Heart left ventricle (tissue), 13 donors: Measurements from ENCODE around the gene DNAAF5.

Experiments
- CTCF ChIP-seq, 12 donors: fragments of 200-600 bp; sonication (generic) in 4 of 12; IDR thresholded peaks; one replicate each; pipeline versions ENCODE4 v1.5.0 to v1.8.0; 2018 to 2022; ENCODE audit warnings: antibody characterized with exemption in 12 of 12, mild to moderate bottlenecking in 5 of 12
- POLR2A ChIP-seq, 2 donors: fragments of 450-650 bp; IDR thresholded peaks; one replicate each; pipeline ENCODE4 v1.6.1; 2017; ENCODE audit warnings: antibody characterized with exemption in 2 of 2, mild to moderate bottlenecking in 2 of 2, moderate library complexity in 2 of 2
- donor health status: ischemic (EF 13 %, LVEDD 7.1; RV severe dilation, severe dysfunction).
- donor health status: DM: no; HTN: yes; CAD: no.
- donor health status: DM: no; HTN: no; CAD: no.
- donor health status: ischemic (EF 25% LVEDD 6.9; RV normal size, moderate dysfunction).
- donor health status: ischemic (EF 25% LVEDD 5.7; RV mildly dilated, moderate dysfunction).
- donor health status: ischemic (EF 35%, LVEDD 5.7; RV mildly dilated, moderate dysfunction).
- donor health status: nonischemic (EF 11% LVEDD 7.7; RV severe dilation, severe dysfunction).
- donor health status: DM: yes; HTN: yes; CAD: no.
- donor health status: PGD.
- donor health status: ischemic (EF 29% LVEDD 5.4; RV normal size, mild dysfunction).
- donor health status: nonischemic (EF 23%, LVEDD 6.1; RV moderate dilation, normal function).

- TF ChIP-seq CTCF (IDR thresholded peaks at IDR 0.05): no peak
- TF ChIP-seq POLR2A (IDR thresholded peaks at IDR 0.05): no peak
Measured at GRCh38 chr7:701086-701671, 25.3 kb upstream of the DNAAF5 start.
